Measurements from ENCODE around the gene NXNL1.

The NXNL1 gene

DNA sequence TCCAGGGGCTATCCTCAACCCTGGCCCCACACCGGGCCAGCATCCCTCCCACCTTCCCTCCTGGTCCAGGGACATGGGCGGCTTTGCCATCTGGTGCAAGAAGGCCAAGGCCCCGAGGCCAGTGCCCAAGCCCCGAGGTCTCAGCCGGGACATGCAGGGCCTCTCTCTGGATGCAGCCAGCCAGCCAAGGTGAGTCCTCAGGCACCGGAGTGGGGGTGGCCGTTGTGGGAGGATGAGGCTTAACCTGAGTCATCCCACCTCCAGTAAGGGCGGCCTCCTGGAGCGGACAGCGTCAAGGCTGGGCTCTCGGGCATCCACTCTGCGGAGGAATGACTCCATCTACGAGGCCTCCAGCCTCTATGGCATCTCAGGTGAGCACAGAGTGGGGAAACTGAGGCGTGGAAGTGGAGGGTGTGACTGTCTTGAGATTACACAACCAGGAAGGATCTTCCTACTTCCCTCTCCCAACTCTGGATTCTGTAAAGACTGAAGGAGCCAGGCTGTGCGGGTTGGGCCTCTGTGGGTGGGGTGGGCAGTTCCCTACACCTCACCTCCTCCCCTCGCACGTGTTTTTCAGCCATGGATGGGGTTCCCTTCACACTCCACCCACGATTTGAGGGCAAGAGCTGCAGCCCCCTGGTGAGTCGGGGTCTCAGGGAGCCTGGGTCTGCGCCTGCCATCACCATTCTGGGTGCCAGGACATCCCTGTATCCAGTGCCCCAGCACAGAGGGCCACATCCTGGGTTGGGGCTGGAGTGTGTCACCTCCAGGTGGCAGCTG, 37.1 kb downstream of the NXNL1 start:
- no peak for FAIRE-seq
- TF ChIP-seq POLR2AphosphoS5 (IDR thresholded peaks at IDR 0.05; ENCODE audit: low read depth, low read length) (no peak), POU2F2 (IDR thresholded peaks at IDR 0.05; ENCODE audit: low read depth, low read length) (no peak), POLR2A (IDR thresholded peaks at IDR 0.05; ENCODE audit: low read depth, low read length) (no peak), SPI1 (IDR thresholded peaks at IDR 0.05; ENCODE audit: low read depth, low read length) (no peak), TAF1 (IDR thresholded peaks at IDR 0.05; ENCODE audit: low read depth, low read length) (no peak), PAX5 (IDR thresholded peaks at IDR 0.05; ENCODE audit: insufficient read depth, low read length, severe bottlenecking) (no peak)
- DNase-seq (ENCODE audit: insufficient read length, low spot score) = no peak

DNA sequence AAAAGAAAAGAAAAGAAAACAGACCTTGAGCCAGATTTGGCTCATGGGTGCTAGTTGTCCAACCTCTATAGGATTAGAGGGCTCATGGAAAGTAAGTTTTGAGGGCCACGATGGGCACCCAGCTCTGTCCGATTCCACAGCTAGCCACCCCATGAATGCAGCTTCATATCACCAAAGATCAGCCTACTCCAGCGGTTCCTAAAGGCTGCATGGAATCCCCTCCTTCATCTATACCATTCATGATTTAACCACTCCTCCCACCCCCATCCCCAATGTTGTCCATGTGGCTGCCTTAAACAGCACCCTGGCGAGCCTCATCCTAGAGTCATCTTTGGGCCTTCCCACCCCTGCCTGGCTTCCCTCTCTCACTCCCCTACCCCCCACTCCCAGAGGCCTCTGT, 38.8 kb downstream of the NXNL1 start:
- FAIRE-seq (no peak), DNase-seq (ENCODE audit: insufficient read length, low spot score) (no peak)
- TF ChIP-seq POU2F2 (IDR thresholded peaks at IDR 0.05; ENCODE audit: low read depth, low read length) (no peak), TAF1 (IDR thresholded peaks at IDR 0.05; ENCODE audit: low read depth, low read length) (no peak), POLR2A (IDR thresholded peaks at IDR 0.05; ENCODE audit: low read depth, low read length) (no peak), PAX5 (IDR thresholded peaks at IDR 0.05; ENCODE audit: insufficient read depth, low read length, severe bottlenecking) (no peak), POLR2AphosphoS5 (IDR thresholded peaks at IDR 0.05; ENCODE audit: low read depth, low read length) (no peak), SPI1 (IDR thresholded peaks at IDR 0.05; ENCODE audit: low read depth, low read length) (no peak)

- TF ChIP-seq POU2F2 (IDR thresholded peaks at IDR 0.05; ENCODE audit: low read depth, low read length) = no peak
- TF ChIP-seq TAF1 (IDR thresholded peaks at IDR 0.05; ENCODE audit: low read depth, low read length) = no peak
- TF ChIP-seq SPI1 (IDR thresholded peaks at IDR 0.05; ENCODE audit: low read depth, low read length) = no peak
- no peak for TF ChIP-seq PAX5 (IDR thresholded peaks at IDR 0.05; ENCODE audit: insufficient read depth, low read length, severe bottlenecking)
- TF ChIP-seq POLR2AphosphoS5 (IDR thresholded peaks at IDR 0.05; ENCODE audit: low read depth, low read length) = no peak
- TF ChIP-seq POLR2A (IDR thresholded peaks at IDR 0.05; ENCODE audit: low read depth, low read length) = no peak
- DNase-seq (ENCODE audit: insufficient read length, low spot score) = no peak
- FAIRE-seq = peak; percentile 78
These were observed 40.2 kb downstream of the NXNL1 start for GRCh38 chr19:17420475-17420924.

- FAIRE-seq (peak; percentile 100), DNase-seq (ENCODE audit: insufficient read length, low spot score) (peak; percentile 99)
- TF ChIP-seq POLR2A (IDR thresholded peaks at IDR 0.05; ENCODE audit: low read depth, low read length) = 0 out of 2 replicates have a peak, but pooled peaks have one; percentile 36
- peak; percentile 23; the same call in 1 of the 2 replicates for TF ChIP-seq POU2F2 (IDR thresholded peaks at IDR 0.05; ENCODE audit: low read depth, low read length)
- no peak for TF ChIP-seq POLR2AphosphoS5 (IDR thresholded peaks at IDR 0.05; ENCODE audit: low read depth, low read length)
- TF ChIP-seq SPI1 (IDR thresholded peaks at IDR 0.05; ENCODE audit: low read depth, low read length) = no peak
These were observed 40.9 kb downstream of the NXNL1 start, which contains the start of gene MVB12A for GRCh38 chr19:17419621-17420474. Gene MVB12A (plus strand): TSS chr19:17420047. CDS start chr19:17420136, 89 bp downstream.

DNA sequence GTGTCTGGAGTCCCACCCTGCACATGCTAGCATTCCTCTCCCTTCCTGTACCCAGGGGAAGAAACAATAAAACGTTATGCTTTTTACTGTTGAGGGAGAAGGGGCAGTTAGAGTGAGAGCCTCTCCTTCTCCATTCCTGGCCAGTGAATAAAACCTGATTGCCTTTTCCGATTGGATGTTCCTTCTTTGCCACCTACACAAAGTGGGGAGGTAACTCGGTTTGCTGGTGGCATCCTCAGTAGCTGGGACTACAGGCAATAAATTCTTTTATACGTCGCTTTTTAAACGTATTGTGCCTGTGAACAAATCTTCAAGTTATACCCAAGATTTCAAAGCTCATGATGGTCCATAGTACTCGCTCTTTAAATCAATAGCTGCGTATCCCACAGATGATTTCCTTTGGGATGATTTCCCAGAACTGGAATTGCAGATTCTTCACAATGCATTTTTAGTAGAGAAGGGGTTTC, 41.5 kb downstream of the NXNL1 start:
- TF ChIP-seq TAF1 (IDR thresholded peaks at IDR 0.05; ENCODE audit: low read depth, low read length) = no peak
- no peak for TF ChIP-seq POU2F2 (IDR thresholded peaks at IDR 0.05; ENCODE audit: low read depth, low read length)
- TF ChIP-seq SPI1 (IDR thresholded peaks at IDR 0.05; ENCODE audit: low read depth, low read length) = no peak
- TF ChIP-seq POLR2A (IDR thresholded peaks at IDR 0.05; ENCODE audit: low read depth, low read length) = no peak
- no peak for TF ChIP-seq POLR2AphosphoS5 (IDR thresholded peaks at IDR 0.05; ENCODE audit: low read depth, low read length)
- no peak for TF ChIP-seq PAX5 (IDR thresholded peaks at IDR 0.05; ENCODE audit: insufficient read depth, low read length, severe bottlenecking)
- DNase-seq (ENCODE audit: insufficient read length, low spot score) (no peak), FAIRE-seq (no peak)

DNA sequence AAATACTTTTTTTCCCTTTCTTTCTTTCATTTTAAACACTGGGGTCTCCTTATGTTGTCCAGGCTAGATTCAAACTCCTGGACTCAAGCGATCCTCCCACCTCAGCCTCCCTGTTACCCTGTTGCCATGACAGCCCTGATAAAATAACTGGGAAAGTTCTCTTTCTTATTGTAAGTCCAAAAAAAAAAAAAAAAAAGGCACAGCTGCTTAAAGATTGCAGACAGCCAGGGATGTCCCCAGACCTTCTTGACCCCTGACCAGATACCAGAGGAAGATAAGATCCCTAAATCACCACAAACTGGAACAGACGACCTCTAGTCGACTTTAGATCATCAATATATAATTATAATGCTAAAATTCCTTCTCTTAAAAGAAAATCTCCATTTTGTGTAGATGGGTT, 42.0 kb downstream of the NXNL1 start:
- FAIRE-seq (no peak), DNase-seq (ENCODE audit: insufficient read length, low spot score) (no peak)
- TF ChIP-seq SPI1 (IDR thresholded peaks at IDR 0.05; ENCODE audit: low read depth, low read length) (no peak), POLR2A (IDR thresholded peaks at IDR 0.05; ENCODE audit: low read depth, low read length) (no peak), POLR2AphosphoS5 (IDR thresholded peaks at IDR 0.05; ENCODE audit: low read depth, low read length) (no peak), TAF1 (IDR thresholded peaks at IDR 0.05; ENCODE audit: low read depth, low read length) (no peak), PAX5 (IDR thresholded peaks at IDR 0.05; ENCODE audit: insufficient read depth, low read length, severe bottlenecking) (no peak), POU2F2 (IDR thresholded peaks at IDR 0.05; ENCODE audit: low read depth, low read length) (no peak)

- DNase-seq (ENCODE audit: insufficient read length, low spot score) (no peak), FAIRE-seq (no peak)
- TF ChIP-seq POU2F2 (IDR thresholded peaks at IDR 0.05; ENCODE audit: low read depth, low read length) (no peak), SPI1 (IDR thresholded peaks at IDR 0.05; ENCODE audit: low read depth, low read length) (no peak), POLR2AphosphoS5 (IDR thresholded peaks at IDR 0.05; ENCODE audit: low read depth, low read length) (no peak), POLR2A (IDR thresholded peaks at IDR 0.05; ENCODE audit: low read depth, low read length) (no peak), PAX5 (IDR thresholded peaks at IDR 0.05; ENCODE audit: insufficient read depth, low read length, severe bottlenecking) (no peak), TAF1 (IDR thresholded peaks at IDR 0.05; ENCODE audit: low read depth, low read length) (no peak)
These were observed 45.6 kb downstream of the NXNL1 start for GRCh38 chr19:17415121-17415520.

GRCh38 chr19:17414097-17414496, 46.6 kb downstream of the NXNL1 start:
- FAIRE-seq = no peak
- TF ChIP-seq PAX5 (IDR thresholded peaks at IDR 0.05; ENCODE audit: insufficient read depth, low read length, severe bottlenecking) = no peak
- no peak for TF ChIP-seq POLR2A (IDR thresholded peaks at IDR 0.05; ENCODE audit: low read depth, low read length)
- TF ChIP-seq POU2F2 (IDR thresholded peaks at IDR 0.05; ENCODE audit: low read depth, low read length) = no peak
- TF ChIP-seq TAF1 (IDR thresholded peaks at IDR 0.05; ENCODE audit: low read depth, low read length) = no peak
- TF ChIP-seq POLR2AphosphoS5 (IDR thresholded peaks at IDR 0.05; ENCODE audit: low read depth, low read length) = no peak
- no peak for TF ChIP-seq SPI1 (IDR thresholded peaks at IDR 0.05; ENCODE audit: low read depth, low read length)
- DNase-seq (ENCODE audit: insufficient read length, low spot score) = no peak

GRCh38 chr19:17411801-17412200, 48.9 kb downstream of the NXNL1 start:
- TF ChIP-seq TAF1 (IDR thresholded peaks at IDR 0.05; ENCODE audit: low read depth, low read length) = no peak
- no peak for TF ChIP-seq POLR2A (IDR thresholded peaks at IDR 0.05; ENCODE audit: low read depth, low read length)
- TF ChIP-seq POLR2AphosphoS5 (IDR thresholded peaks at IDR 0.05; ENCODE audit: low read depth, low read length) = no peak
- no peak for TF ChIP-seq SPI1 (IDR thresholded peaks at IDR 0.05; ENCODE audit: low read depth, low read length)
- no peak for TF ChIP-seq PAX5 (IDR thresholded peaks at IDR 0.05; ENCODE audit: insufficient read depth, low read length, severe bottlenecking)
- no peak for TF ChIP-seq POU2F2 (IDR thresholded peaks at IDR 0.05; ENCODE audit: low read depth, low read length)
- DNase-seq (ENCODE audit: insufficient read length, low spot score) (no peak), FAIRE-seq (no peak)

Data from GM12891 (cell line).